Suprapubic skin (tissue), 3 donors: ENCODE data around the gene MAST4.

Source experiments
- CTCF ChIP-seq, 2 donors: fragments of 200-600 bp in 1 of 2; fragments of 450-650 bp in 1 of 2; sonication (generic) in 1 of 2; IDR thresholded peaks; one replicate each; pipeline ENCODE4 v1.5.1; 2016 to 2019; ENCODE audit warnings: antibody characterized with exemption in 2 of 2, mild to moderate bottlenecking in 1 of 2, moderate library complexity in 1 of 2
- POLR2A ChIP-seq, 2 donors: fragments of 450-650 bp; IDR thresholded peaks; one replicate each; pipeline ENCODE4 v1.6.1; 2017; ENCODE audit warnings: antibody characterized with exemption in 2 of 2, mild to moderate bottlenecking in 2 of 2, moderate library complexity in 2 of 2

GRCh38 chr5:66982056-66982387, 385.8 kb downstream of the MAST4 start:
- TF ChIP-seq CTCF (IDR thresholded peaks at IDR 0.05) (no peak), POLR2A (IDR thresholded peaks at IDR 0.05) (no peak)
